ENCODE measurements around the gene HAAO.

HAAO gene

DNA sequence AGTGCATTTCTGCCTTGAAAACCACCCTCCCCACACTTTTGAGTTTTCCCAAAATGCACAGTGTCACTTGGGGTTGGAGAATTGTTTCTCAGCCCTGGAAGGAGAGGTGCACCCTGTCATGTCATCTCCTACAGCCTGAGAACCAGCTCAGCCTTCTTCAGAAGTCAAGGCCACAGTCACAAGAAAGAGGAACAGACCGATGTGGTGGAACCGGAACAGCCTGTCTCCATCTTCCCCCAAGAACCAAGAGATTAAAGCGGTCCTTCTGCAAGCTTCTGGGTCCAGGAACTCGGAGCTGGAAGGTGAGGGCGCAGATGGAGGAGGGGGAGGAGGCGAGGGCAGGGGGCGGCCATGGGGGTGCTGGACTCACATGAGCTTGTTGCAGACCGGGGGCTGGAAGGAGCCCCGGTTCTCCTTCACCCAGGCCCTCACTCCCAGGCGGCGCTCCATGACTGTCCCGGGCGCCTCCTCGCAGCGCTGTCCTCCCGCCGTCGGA is 248 bp downstream of the HAAO start:
- no peak for DNase-seq

DNA sequence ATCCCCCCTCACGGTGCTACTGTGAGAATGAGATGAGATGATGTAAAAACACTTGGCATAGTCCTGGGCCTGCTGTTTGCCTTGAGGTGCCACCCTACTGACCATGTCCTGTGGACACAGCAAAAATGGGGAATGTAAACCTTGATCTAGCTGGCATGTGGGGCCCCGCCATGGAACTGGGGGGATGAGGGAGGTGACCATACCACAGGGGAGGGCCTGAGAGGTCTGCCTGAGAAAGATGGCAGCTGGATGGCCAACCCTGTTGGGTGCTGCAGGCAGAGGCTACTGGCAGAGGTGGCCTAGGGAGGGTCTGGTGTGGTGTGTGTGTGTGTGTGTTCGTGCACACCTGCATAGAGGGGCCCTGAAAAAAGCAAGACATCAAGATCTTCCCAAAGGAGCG is 777 bp downstream of the HAAO start:
- no peak for DNase-seq

DNA sequence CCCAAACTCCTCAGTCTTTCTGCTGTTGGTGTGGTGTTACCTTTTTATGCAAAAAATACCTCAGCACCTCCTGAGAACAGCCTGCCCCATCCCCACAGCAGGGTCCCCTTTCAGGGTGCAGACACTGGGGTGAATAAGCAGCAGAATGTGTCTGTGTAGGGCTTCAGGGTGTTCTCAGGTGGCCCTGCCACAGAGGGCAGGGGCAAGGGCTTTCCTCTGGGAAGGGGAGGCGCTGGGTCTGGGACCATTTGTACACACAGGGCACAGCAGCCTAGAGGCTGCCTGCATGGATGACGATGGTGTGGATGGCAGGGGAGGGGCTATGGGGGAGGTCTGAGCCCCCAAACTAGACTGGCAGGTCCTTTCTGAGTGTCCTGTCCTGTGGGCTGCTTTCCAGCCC is 2.6 kb downstream of the HAAO start:
- DNase-seq, result no peak

GRCh38 chr2:42788882-42789281 is 3.5 kb downstream of the HAAO start:
- DNase-seq, result no peak

- DNase-seq, result no peak
Observed at GRCh38 chr2:42788478-42788793, 3.9 kb downstream of the HAAO start.

DNA sequence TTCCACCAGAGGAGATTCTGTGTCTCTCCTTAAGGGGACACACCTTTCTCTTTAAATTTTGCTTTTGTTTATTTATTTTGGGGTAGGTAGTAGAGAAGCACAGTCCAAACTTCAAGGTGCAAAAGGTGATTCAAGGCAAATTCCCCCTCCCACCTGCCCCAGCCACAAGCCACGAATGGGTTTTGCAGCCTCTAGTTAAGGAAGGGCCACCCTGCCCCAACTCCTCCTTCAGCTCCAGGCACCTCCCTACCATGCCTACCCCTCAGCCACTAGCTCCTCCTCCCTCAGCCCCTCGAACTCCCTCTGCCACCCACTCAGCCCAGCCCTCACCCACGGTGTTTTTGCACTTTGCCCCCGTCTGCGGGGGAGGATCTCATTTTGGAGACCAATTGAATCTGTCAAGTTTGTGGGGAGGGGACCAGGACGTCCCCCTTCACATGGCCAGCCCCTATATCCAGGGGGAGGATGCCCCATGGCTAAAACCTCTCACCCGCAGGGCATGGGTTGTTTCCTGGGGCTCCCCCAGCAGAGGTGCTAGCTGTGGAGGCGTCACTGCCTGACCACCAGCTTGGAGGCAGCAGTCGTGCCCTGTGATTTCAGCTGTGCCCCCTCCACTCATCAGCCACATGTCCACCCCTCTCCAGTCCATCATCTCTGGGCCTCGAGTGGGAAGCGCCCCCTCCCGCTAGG is 4.5 kb downstream of the HAAO start:
- DNase-seq, result no peak

- no peak for DNase-seq
Observed at GRCh38 chr2:42787424-42787787, 5.0 kb downstream of the HAAO start.

GRCh38 chr2:42786561-42787345 is 5.6 kb downstream of the HAAO start:
- DNase-seq, result no peak

- no peak for DNase-seq
Observed at GRCh38 chr2:42784204-42784880, 8.0 kb downstream of the HAAO start.

DNA sequence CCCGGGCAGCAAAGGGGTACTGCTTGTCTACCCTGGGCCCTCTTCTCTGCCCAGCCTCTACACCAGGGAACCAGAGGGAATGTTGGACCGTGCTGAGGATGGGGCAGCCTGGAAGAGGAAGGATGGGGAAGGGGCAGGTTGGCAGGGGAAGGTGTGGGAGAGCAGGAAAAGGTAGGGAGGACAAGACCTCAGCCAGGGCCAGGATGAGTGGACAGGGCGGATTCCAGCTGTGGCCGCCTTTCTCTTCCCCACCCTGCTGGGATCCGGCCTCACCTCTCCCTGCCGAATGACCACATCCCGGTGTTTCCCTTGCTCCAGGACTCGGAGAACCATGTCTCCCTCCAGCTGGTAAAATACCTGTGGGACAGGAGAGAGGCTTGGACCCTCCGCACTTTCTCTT is 8.9 kb downstream of the HAAO start:
- DNase-seq, result no peak

- DNase-seq, result no peak
Observed at GRCh38 chr2:42781181-42781580, 11.2 kb downstream of the HAAO start.

GRCh38 chr2:42777883-42778805 is 14.2 kb downstream of the HAAO start:
- DNase-seq, result no peak

GRCh38 chr2:42775810-42776209 is 16.6 kb downstream of the HAAO start:
- DNase-seq, result no peak

DNA sequence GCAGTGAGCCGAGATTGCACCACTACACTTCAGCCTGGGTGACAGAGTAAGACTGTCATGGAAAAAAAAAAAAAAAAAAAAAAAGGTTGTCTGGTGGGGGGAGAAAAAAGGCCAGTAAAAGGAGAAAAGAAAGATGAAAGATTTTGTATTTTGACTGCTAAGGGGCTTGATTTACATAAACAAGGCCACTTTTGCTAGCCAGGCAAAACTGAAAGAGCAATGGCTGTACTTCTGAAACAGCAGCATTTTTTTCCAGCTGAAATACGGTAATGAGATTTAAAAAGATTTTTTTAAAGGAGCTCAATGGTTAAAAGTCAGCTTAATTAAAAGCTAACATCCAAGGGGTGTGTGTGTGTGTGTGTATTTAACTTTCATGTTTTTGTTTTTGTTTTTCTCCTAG is 17.2 kb downstream of the HAAO start:
- DNase-seq, result no peak

- DNase-seq, result no peak
Observed at GRCh38 chr2:42771546-42772153, 20.7 kb downstream of the HAAO start.

DNA sequence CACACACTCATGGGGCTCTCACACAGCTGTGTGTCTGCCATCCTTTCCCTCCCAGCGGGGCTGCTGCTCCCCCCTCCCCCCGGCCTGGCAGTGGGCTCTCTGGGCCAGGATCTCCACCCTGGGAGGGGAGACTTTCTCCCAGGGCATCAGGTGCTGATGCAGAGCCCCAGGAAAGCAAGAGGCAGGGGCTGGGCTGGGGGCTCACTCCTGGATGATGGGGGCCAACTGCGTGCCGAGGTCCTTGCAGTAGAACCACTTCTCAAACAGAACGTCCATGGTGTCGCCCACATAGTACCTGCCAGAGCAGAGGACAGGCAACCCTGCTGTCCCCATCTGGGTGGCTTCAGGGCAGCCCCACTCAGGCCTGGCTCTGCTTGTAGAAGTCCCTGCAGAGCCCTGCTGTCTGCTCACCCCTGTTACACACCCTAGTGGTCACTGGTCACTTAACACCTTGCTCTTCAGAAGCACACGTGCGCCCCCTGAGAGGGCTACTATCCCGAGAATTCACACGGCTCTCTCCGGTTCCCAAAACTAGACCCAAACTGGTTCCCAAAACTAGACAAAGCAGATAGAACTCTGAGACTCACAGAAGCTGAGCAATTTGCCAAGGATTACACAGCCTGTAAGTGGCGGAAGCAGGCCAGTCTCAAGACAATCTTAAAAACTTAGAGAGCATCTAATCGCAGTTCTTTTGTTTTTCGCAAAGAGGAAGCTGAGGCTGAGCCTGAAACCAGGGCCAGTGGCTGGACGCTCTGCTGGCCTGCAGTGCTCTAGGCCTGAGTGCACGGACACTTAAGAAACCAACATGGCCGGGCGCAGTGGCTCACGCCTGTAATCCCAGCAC is 21.9 kb downstream of the HAAO start:
- DNase-seq, result no peak

DNA sequence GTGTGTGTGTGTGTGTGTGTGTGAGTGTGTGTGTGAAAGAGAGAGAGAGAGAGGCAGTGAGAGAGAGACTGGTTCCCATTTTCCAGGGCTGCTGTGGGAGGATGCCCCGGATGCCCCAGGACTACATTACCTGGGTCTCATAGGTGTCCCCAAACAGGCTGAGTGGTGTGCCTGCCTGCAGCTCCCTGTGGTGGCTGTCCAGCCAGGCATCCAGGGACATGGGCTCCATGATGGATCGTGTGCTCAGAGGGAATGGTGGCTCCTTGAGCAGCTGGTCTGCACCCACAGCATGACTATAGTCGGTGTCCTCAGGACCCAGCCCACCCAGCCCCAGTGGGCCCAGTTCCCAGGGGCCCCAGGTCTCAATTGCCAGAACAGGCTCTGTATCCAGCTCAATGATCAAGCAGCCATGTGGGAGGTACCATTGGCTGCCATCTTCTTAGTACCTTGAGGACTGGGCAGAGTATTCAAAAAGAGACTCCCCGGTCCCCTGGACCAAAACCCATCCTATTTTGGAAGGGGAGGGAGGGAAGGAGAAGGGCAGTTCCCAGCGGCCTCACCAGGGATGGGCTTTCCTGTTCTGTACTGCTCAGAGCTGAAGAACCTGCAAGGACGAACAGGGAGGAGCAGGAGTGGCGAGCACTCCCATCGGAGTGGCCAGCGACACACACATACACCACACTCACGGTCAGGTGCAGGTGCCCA is 22.6 kb downstream of the HAAO start:
- no peak for DNase-seq

DNA sequence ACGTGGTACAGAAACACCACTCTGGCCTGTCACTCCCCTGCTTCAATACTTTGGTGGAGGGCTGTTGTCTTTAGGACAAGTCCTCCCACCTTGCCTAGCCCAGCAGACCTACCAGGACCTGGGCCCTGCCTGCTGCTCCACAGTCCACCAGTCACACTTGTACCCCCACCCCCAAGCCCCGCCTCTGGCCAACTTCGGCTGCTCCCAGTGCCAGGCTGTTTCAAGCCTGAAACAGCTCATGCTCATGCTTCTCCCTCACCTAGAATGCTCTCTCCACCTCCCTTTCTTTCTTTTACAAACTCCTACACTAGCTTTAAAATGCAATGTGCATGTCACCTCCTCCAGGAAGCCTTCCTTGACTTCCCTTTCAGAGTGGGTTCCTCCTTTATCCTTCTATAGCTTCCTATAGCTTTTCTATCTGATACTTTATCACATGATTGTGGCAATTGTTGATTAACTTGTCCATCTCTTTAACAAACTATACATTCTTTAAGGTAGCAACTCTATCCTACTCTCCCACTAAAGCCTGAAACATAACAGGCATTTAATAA is 23.6 kb downstream of the HAAO start:
- DNase-seq, result no peak

DNA sequence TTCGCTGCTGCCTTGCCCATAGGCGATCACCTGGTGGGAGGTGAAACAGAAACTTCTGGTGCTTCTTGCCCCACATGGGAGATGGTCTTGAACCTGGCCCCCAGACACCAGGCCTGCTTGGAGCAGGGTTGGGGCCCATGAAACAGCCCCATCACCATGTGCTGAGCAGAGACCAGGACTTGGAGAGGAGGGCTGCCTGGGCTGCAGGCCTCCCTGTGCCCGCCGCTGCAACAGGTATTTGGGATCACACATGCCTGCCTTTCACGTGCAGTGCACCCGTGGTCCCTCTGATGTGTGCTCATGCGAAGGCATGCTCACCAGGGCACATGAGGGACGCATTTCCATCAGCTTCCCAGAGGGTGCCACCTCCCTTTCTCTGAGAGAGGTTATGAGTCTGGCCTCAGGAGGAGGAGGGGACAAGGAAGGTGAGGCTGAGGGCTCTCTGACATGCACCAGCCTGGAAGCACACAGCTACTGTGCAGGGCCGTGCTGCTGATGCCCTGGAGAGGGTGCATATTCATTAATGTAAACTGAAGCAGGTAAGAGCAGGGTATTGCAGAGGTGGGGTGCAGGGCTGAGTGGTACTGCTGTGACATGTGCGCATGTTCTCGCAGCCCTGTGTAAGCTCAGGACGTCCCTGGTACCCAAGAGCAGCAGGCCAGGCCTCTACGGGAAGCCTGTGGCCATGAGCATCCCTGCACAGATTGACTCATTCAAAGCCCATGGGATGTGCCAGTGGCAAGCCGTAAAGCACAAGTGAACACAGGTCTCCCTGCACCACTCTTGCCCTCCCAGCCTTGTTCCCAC is 24.3 kb downstream of the HAAO start:
- DNase-seq, result no peak

Measured in NCI-H524 treated with DMSO at 0.1 percent for 48 hours (cell line).